ENCODE data around the gene GREB1L. TPM values are rescaled to one million over a fixed set of nuclear protein-coding genes. Genes with fewer than 3 reads are reported as not detected.

The GREB1L gene
- polyA plus RNA-seq, 3 donors: 0.21 to 4.5 (median 3.8) TPM

- no peak overlapping the region for H3K27ac ChIP-seq (ENCODE audit: low read depth, low read length)
- 55 to 81% (median 69%) methylated on average over 3 of the region's 3 CpGs for WGBS, 3 donors
Measured at GRCh38 chr18:21393986-21394385, 152.0 kb downstream of the GREB1L start.

- 62 to 83% (median 65%) methylated on average over 2 of the region's 2 CpGs for WGBS, 3 donors
- no peak overlapping the region for H3K27ac ChIP-seq (ENCODE audit: low read depth, low read length)
Measured at GRCh38 chr18:21398121-21398520, 156.1 kb downstream of the GREB1L start.

GRCh38 chr18:21402272-21402671 lies 160.2 kb downstream of the GREB1L start:
- H3K27ac ChIP-seq (ENCODE audit: low read depth, low read length): no peak overlapping the region
- WGBS, 3 donors: 90 to 94% (median 91%) methylated on average over 1 of the region's 1 CpG

- H3K27ac ChIP-seq (ENCODE audit: low read depth, low read length): no peak overlapping the region
- 57 to 86% (median 73%) methylated on average over 1 of the region's 1 CpG for WGBS, 3 donors
Measured at GRCh38 chr18:21404426-21404825, 162.4 kb downstream of the GREB1L start.

GRCh38 chr18:21406116-21406515 lies 164.1 kb downstream of the GREB1L start:
- WGBS, 3 donors: 67 to 86% (median 77%) methylated on average over 3 of the region's 3 CpGs
- H3K27ac ChIP-seq (ENCODE audit: low read depth, low read length): no peak overlapping the region

- 90 to 93% (median 92%) methylated on average over 3 of the region's 3 CpGs for WGBS, 3 donors
- H3K27ac ChIP-seq (ENCODE audit: low read depth, low read length): no peak overlapping the region
Measured at GRCh38 chr18:21408681-21409080, 166.6 kb downstream of the GREB1L start.

- 56 to 72% (median 67%) methylated on average over 1 of the region's 1 CpG for WGBS, 3 donors
- no peak overlapping the region for H3K27ac ChIP-seq (ENCODE audit: low read depth, low read length)
Measured at GRCh38 chr18:21433436-21433835, 191.4 kb downstream of the GREB1L start.

- 47 to 52% (median 49%) methylated on average over 4 of the region's 4 CpGs for WGBS, 3 donors
- H3K27ac ChIP-seq (ENCODE audit: low read depth, low read length): no peak overlapping the region
Measured at GRCh38 chr18:21439431-21439846, 197.4 kb downstream of the GREB1L start.

GRCh38 chr18:21441670-21442069 lies 199.6 kb downstream of the GREB1L start:
- WGBS, 3 donors: 88 to 94% (median 88%) methylated on average over 3 of the region's 3 CpGs
- no peak overlapping the region for H3K27ac ChIP-seq (ENCODE audit: low read depth, low read length)

GRCh38 chr18:21443776-21444464 lies 201.9 kb downstream of the GREB1L start:
- WGBS, 3 donors: 63 to 73% (median 67%) methylated on average over 9 of the region's 9 CpGs
- H3K27ac ChIP-seq (ENCODE audit: low read depth, low read length): no peak overlapping the region

GRCh38 chr18:21444465-21445212 lies 202.6 kb downstream of the GREB1L start:
- H3K27ac ChIP-seq (ENCODE audit: low read depth, low read length): no peak overlapping the region
- WGBS, 3 donors: 67 to 84% (median 74%) methylated on average over 6 of the region's 6 CpGs

- H3K27ac ChIP-seq (ENCODE audit: low read depth, low read length): no peak overlapping the region
Measured at GRCh38 chr18:21448299-21448698, 206.3 kb downstream of the GREB1L start.

- WGBS, 3 donors: 77 to 84% (median 79%) methylated on average over 5 of the region's 5 CpGs
- H3K27ac ChIP-seq (ENCODE audit: low read depth, low read length): no peak overlapping the region
Measured at GRCh38 chr18:21449367-21450290, 207.6 kb downstream of the GREB1L start.

- 64 to 78% (median 65%) methylated on average over 2 of the region's 2 CpGs for WGBS, 3 donors
Measured at GRCh38 chr18:21450503-21450902, 208.5 kb downstream of the GREB1L start.

GRCh38 chr18:21450913-21451312 lies 208.9 kb downstream of the GREB1L start:
- WGBS, 3 donors: 28 to 46% (median 43%) methylated on average over 1 of the region's 1 CpG
- no peak overlapping the region for H3K27ac ChIP-seq (ENCODE audit: low read depth, low read length)

More at GRCh38 chr18:21450503-21450902, 208.5 kb downstream of the GREB1L start:
- no peak overlapping the region for H3K27ac ChIP-seq (ENCODE audit: low read depth, low read length)

- 72 to 81% (median 77%) methylated on average over 2 of the region's 2 CpGs for WGBS, 3 donors
- no peak overlapping the region for H3K27ac ChIP-seq (ENCODE audit: low read depth, low read length)
Measured at GRCh38 chr18:21451851-21452250, 209.8 kb downstream of the GREB1L start.

GRCh38 chr18:21452276-21452780 lies 210.3 kb downstream of the GREB1L start:
- 67 to 77% (median 68%) methylated on average over 2 of the region's 2 CpGs for WGBS, 3 donors
- H3K27ac ChIP-seq (ENCODE audit: low read depth, low read length): no peak overlapping the region

GRCh38 chr18:21452796-21453510 lies 210.9 kb downstream of the GREB1L start:
- 60 to 75% (median 75%) methylated on average over 4 of the region's 4 CpGs for WGBS, 3 donors
- H3K27ac ChIP-seq (ENCODE audit: low read depth, low read length): no peak overlapping the region

Measured in adipose tissue (tissue), 3 donors.